ENCODE measurements around the gene RBMS3. TPM values are rescaled to one million over a fixed set of nuclear protein-coding genes. Genes with fewer than 3 reads are reported as not detected.
"Not testable (repeated sequence)": the region's sequence is repeated elsewhere in the genome, so short reads cannot be mapped to it uniquely, and the experiment has no call there.

Gene RBMS3
- total RNA-seq, 1 donor from 2014 or later = 33.0 TPM

DNA sequence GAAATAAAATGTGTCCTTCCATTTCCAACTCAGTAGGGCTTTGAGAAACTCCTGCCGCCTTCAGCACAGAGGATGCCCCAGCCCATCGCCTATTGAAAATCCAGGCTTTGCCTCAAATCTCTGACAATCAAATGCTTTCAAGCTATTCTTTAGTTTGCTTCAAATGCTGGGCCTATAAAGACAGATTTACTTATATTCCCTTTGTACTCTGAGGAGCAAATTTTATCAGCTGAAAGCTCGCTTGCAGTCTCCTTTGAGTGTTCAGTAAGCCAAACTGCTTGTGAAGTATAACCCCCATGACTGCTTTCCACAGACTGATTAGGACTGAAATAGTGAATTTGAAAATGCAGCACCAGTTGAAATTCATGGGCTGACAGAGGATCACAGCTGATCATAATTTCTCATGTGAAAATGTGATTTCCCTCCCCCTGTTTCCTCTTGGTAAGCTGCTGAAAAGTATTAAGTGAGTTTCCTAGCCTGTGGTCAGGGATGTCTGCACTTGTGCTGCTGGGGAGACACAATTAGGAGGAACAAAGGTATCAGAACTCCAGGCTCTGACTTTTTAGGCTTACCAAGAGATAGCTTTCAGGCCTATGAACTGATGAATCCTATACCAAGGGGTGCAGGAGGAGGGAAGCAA lies 762.2 kb downstream of the RBMS3 start:
- Histone ChIP-seq H3K4me3 (ENCODE audit: insufficient read depth, low read depth, low read length) (no peak overlapping the region), H2AFZ (ENCODE audit: low read depth, low read length) (peak overlapping the region; percentile 14), H3K9me3 (ENCODE audit: insufficient read depth, low read depth, low read length) (no peaks in the 10 kb centered on the region), H3K4me1 (ENCODE audit: insufficient read depth, low read length) (no peaks in the 10 kb centered on the region), H3K27me3 (ENCODE audit: insufficient read depth, low read length) (no peaks in the 10 kb centered on the region), H4K20me1 (ENCODE audit: insufficient read depth, low read length) (no peaks in the 10 kb centered on the region), H3K79me2 (ENCODE audit: insufficient read depth, low read length) (no peaks in the 10 kb centered on the region), H3K36me3 (ENCODE audit: insufficient read depth, low read length) (no peaks in the 10 kb centered on the region), H3K4me2 (ENCODE audit: low read length) (no peak overlapping the region), H3K9ac (ENCODE audit: low read length) (no peak overlapping the region), H3K27ac (ENCODE audit: low read depth, low read length) (no peak overlapping the region)
- no peak for DNase-seq (ENCODE audit: low read depth)
- H3K27ac Mint-ChIP-seq (ENCODE audit: unreplicated experiment) = no peak overlapping the region
- FAIRE-seq = no peak
- H3K4me1 Mint-ChIP-seq (ENCODE audit: low read depth, unreplicated experiment) = peaks cover 4% of the 10 kb centered on the region
- H3K27me3 Mint-ChIP-seq (ENCODE audit: low read depth, unreplicated experiment) = no peaks in the 10 kb centered on the region
- TF ChIP-seq, protein P1, sequence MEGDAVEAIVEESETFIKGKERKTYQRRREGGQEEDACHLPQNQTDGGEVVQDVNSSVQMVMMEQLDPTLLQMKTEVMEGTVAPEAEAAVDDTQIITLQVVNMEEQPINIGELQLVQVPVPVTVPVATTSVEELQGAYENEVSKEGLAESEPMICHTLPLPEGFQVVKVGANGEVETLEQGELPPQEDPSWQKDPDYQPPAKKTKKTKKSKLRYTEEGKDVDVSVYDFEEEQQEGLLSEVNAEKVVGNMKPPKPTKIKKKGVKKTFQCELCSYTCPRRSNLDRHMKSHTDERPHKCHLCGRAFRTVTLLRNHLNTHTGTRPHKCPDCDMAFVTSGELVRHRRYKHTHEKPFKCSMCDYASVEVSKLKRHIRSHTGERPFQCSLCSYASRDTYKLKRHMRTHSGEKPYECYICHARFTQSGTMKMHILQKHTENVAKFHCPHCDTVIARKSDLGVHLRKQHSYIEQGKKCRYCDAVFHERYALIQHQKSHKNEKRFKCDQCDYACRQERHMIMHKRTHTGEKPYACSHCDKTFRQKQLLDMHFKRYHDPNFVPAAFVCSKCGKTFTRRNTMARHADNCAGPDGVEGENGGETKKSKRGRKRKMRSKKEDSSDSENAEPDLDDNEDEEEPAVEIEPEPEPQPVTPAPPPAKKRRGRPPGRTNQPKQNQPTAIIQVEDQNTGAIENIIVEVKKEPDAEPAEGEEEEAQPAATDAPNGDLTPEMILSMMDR (IDR thresholded peaks at IDR 0.05; ENCODE audit: insufficient read depth, low read depth, low read length) = no peak
- no peak for TF ChIP-seq EZH2 (IDR thresholded peaks at IDR 0.05; ENCODE audit: insufficient read depth, low read length)
- no peak overlapping the region for H3K4me3 Mint-ChIP-seq (ENCODE audit: unreplicated experiment)
- peaks cover 5% of the 10 kb centered on the region for H3K9me3 Mint-ChIP-seq (ENCODE audit: unreplicated experiment)
- H3K36me3 Mint-ChIP-seq (ENCODE audit: low read depth, unreplicated experiment) = no peaks in the 10 kb centered on the region

DNA sequence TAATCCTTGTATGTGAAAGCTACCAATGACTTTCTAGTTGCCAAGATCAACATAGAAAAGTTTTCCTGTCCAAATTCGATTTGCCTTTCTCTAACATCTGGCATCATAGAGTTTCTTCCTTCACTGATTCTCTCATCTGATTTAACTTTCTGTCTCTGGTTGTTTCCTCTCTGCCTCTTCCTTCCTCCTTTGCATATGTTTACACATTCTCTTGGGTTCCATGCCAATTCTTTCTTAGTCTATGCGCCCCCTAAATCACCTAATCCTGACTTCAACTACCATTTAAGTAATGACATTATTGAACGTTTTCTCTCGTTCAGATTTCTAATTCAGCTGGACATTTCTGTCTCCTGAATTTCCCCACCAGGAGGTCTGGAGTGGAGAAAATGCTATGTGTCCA lies 763.6 kb downstream of the RBMS3 start:
- H3K27ac Mint-ChIP-seq (ENCODE audit: unreplicated experiment) = no peak overlapping the region
- no peaks in the 10 kb centered on the region for H3K4me1 ChIP-seq (ENCODE audit: insufficient read depth, low read length)
- FAIRE-seq = no peak
- peaks cover 5% of the 10 kb centered on the region for H3K9me3 Mint-ChIP-seq (ENCODE audit: unreplicated experiment)
- no peaks in the 10 kb centered on the region for H3K27me3 ChIP-seq (ENCODE audit: insufficient read depth, low read length)
- TF ChIP-seq, protein P1 (IDR thresholded peaks at IDR 0.05; ENCODE audit: insufficient read depth, low read depth, low read length) = no peak
- TF ChIP-seq EZH2 (IDR thresholded peaks at IDR 0.05; ENCODE audit: insufficient read depth, low read length) = no peak
- peaks cover 4% of the 10 kb centered on the region for H3K4me1 Mint-ChIP-seq (ENCODE audit: low read depth, unreplicated experiment)
- no peaks in the 10 kb centered on the region for H3K36me3 ChIP-seq (ENCODE audit: insufficient read depth, low read length)
- H3K4me3 Mint-ChIP-seq (ENCODE audit: unreplicated experiment) = no peak overlapping the region
- H3K4me2 ChIP-seq (ENCODE audit: low read length) = no peak overlapping the region
- no peak overlapping the region for H2AFZ ChIP-seq (ENCODE audit: low read depth, low read length)
- H3K36me3 Mint-ChIP-seq (ENCODE audit: low read depth, unreplicated experiment) = no peaks in the 10 kb centered on the region
- no peaks in the 10 kb centered on the region for H3K9me3 ChIP-seq (ENCODE audit: insufficient read depth, low read depth, low read length)
- H3K27ac ChIP-seq (ENCODE audit: low read depth, low read length) = no peak overlapping the region
- H4K20me1 ChIP-seq (ENCODE audit: insufficient read depth, low read length) = no peaks in the 10 kb centered on the region
- no peaks in the 10 kb centered on the region for H3K79me2 ChIP-seq (ENCODE audit: insufficient read depth, low read length)
- no peak overlapping the region for H3K4me3 ChIP-seq (ENCODE audit: insufficient read depth, low read depth, low read length)
- H3K9ac ChIP-seq (ENCODE audit: low read length) = no peak overlapping the region
- H3K27me3 Mint-ChIP-seq (ENCODE audit: low read depth, unreplicated experiment) = no peaks in the 10 kb centered on the region
- no peak for DNase-seq (ENCODE audit: low read depth)

DNA sequence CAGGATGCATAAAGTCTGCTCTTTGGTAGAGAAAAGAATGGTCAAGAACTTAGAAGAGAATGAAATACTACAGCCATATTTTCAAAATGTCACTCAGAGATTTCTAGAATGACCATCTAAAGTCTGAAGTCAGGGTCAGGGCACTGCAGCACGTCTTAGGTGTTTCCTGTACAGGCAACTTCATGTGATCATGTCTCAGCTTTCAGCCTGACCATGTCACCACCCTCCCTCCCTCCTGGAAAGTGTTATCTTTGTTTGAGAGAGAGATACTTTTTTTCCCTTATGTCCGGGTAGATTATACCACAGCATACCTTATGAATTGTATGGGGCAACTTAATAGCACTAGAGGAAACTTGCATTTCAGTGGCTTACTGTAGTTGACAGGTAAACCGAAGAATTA lies 767.6 kb downstream of the RBMS3 start:
- H3K27ac Mint-ChIP-seq (ENCODE audit: unreplicated experiment) = no peak overlapping the region
- no peaks in the 10 kb centered on the region for H3K36me3 Mint-ChIP-seq (ENCODE audit: low read depth, unreplicated experiment)
- no peaks in the 10 kb centered on the region for H3K36me3 ChIP-seq (ENCODE audit: insufficient read depth, low read length)
- TF ChIP-seq, protein P1 (IDR thresholded peaks at IDR 0.05; ENCODE audit: insufficient read depth, low read depth, low read length) = no peak
- TF ChIP-seq EZH2 (IDR thresholded peaks at IDR 0.05; ENCODE audit: insufficient read depth, low read length) = no peak
- H3K27me3 ChIP-seq (ENCODE audit: insufficient read depth, low read length) = no peaks in the 10 kb centered on the region
- no peak overlapping the region for H3K4me2 ChIP-seq (ENCODE audit: low read length)
- no peak overlapping the region for H3K4me3 ChIP-seq (ENCODE audit: insufficient read depth, low read depth, low read length)
- no peak overlapping the region for H3K4me3 Mint-ChIP-seq (ENCODE audit: unreplicated experiment)
- H3K27me3 Mint-ChIP-seq (ENCODE audit: low read depth, unreplicated experiment) = no peaks in the 10 kb centered on the region
- DNase-seq (ENCODE audit: low read depth) = no peak
- no peak overlapping the region for H3K27ac ChIP-seq (ENCODE audit: low read depth, low read length)
- H3K9me3 Mint-ChIP-seq (ENCODE audit: unreplicated experiment) = peaks cover 5% of the 10 kb centered on the region
- FAIRE-seq = no peak
- no peaks in the 10 kb centered on the region for H3K4me1 ChIP-seq (ENCODE audit: insufficient read depth, low read length)
- no peak overlapping the region for H3K9ac ChIP-seq (ENCODE audit: low read length)
- H3K9me3 ChIP-seq (ENCODE audit: insufficient read depth, low read depth, low read length) = no peaks in the 10 kb centered on the region
- H2AFZ ChIP-seq (ENCODE audit: low read depth, low read length) = no peak overlapping the region
- no peaks in the 10 kb centered on the region for H4K20me1 ChIP-seq (ENCODE audit: insufficient read depth, low read length)
- no peaks in the 10 kb centered on the region for H3K4me1 Mint-ChIP-seq (ENCODE audit: low read depth, unreplicated experiment)
- no peaks in the 10 kb centered on the region for H3K79me2 ChIP-seq (ENCODE audit: insufficient read depth, low read length)

DNA sequence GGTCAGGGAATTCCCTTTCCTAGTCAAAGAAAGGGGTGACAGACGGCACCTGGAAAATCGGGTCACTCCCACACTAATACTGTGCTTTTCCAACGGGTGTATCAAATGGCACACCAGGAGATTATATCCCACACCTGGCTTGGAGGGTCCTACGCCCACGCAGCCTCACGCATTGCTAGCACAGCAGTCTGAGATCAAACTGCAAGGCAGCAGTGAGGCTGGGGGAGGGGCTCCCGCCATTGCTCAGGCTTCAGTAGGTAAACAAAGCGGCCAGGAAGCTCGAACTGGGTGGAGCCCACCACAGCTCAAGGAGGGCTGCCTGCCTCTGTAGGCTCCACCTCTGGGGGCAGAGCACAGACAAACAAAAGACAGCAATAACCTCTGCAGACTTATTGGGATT lies 769.2 kb downstream of the RBMS3 start:
- H4K20me1 ChIP-seq (ENCODE audit: insufficient read depth, low read length); H3K4me1 ChIP-seq (ENCODE audit: insufficient read depth, low read length); H3K27me3 ChIP-seq (ENCODE audit: insufficient read depth, low read length); H3K9ac ChIP-seq (ENCODE audit: low read length); FAIRE-seq; H3K4me3 Mint-ChIP-seq (ENCODE audit: unreplicated experiment); H3K27ac ChIP-seq (ENCODE audit: low read depth, low read length); H3K36me3 ChIP-seq (ENCODE audit: insufficient read depth, low read length); DNase-seq (ENCODE audit: low read depth); H3K27ac Mint-ChIP-seq (ENCODE audit: unreplicated experiment); H3K27me3 Mint-ChIP-seq (ENCODE audit: low read depth, unreplicated experiment); H3K36me3 Mint-ChIP-seq (ENCODE audit: low read depth, unreplicated experiment); H3K79me2 ChIP-seq (ENCODE audit: insufficient read depth, low read length); H3K9me3 Mint-ChIP-seq (ENCODE audit: unreplicated experiment); H2AFZ ChIP-seq (ENCODE audit: low read depth, low read length); H3K4me1 Mint-ChIP-seq (ENCODE audit: low read depth, unreplicated experiment); H3K9me3 ChIP-seq (ENCODE audit: insufficient read depth, low read depth, low read length); H3K4me3 ChIP-seq (ENCODE audit: insufficient read depth, low read depth, low read length); H3K4me2 ChIP-seq (ENCODE audit: low read length): not testable (repeated sequence)
